GM12878 (cell line): Measurements from ENCODE around the gene GSG1L.

Source experiments
- ATF3 ChIP-seq: IDR thresholded peaks from 2 replicates; pipeline ENCODE4 v1.6.1; 2011; ENCODE audit warnings: low read depth, mild to moderate bottlenecking, low read length, moderate library complexity, borderline replicate concordance; ENCODE audit errors: extremely low read depth
- CBFB ChIP-seq: IDR thresholded peaks from 2 replicates; pipeline ENCODE4 v1.6.1; 2016; ENCODE audit warnings: antibody characterized with exemption, low read depth
- CHD1 ChIP-seq: IDR thresholded peaks from 2 replicates; pipeline ENCODE4 v1.6.1; 2012; ENCODE audit warnings: low read depth, low read length, improper control_type of control experiment
- CREB1 ChIP-seq: IDR thresholded peaks from 2 replicates; pipeline ENCODE4 v1.6.1; 2012; ENCODE audit warnings: low read depth, mild to moderate bottlenecking, inconsistent platforms
- CTCF ChIP-seq, 3 experiments: IDR thresholded peaks in 2 of 3; conservative IDR thresholded peaks in 1 of 3; 2 replicates each; pipeline ENCODE4 v1.5.1; 2011; ENCODE audit warnings: low read depth in 3 of 3, low read length in 3 of 3, mild to moderate bottlenecking in 3 of 3, control low read depth in 2 of 3, moderate library complexity in 2 of 3, inconsistent platforms in 1 of 3, mixed read lengths in 1 of 3; ENCODE audit not compliant: control insufficient read depth in 2 of 3, insufficient read depth in 1 of 3; ENCODE audit errors: extremely low read depth in 1 of 3
- IRF3 ChIP-seq: fragments of 450-650 bp; IDR thresholded peaks from 2 replicates; pipeline ENCODE4 v1.6.1; 2014; ENCODE audit warnings: mild to moderate bottlenecking
- POLR2A ChIP-seq: IDR thresholded peaks from 2 replicates; pipeline ENCODE4 v1.6.1; 2011; ENCODE audit warnings: low read depth, mild to moderate bottlenecking, low read length
- POLR2AphosphoS5 ChIP-seq: IDR thresholded peaks from 2 replicates; pipeline ENCODE4 v1.6.1; 2011; ENCODE audit warnings: mild to moderate bottlenecking, low read length, inconsistent platforms
- SMC3 ChIP-seq: IDR thresholded peaks from 2 replicates; pipeline ENCODE4 v1.6.1; 2011; ENCODE audit warnings: low read length, improper control_type of control experiment, borderline replicate concordance
- SP1 ChIP-seq: IDR thresholded peaks from one replicate; pipeline ENCODE4 v1.6.1; 2011; ENCODE audit warnings: low read depth, low read length
- TF ChIP-seq, protein P1 (sequence below): fragments of 450-650 bp; IDR thresholded peaks from 2 replicates; pipeline ENCODE4 v1.6.1; 2017; ENCODE audit warnings: mild to moderate bottlenecking
- TF ChIP-seq, protein P2 (sequence below): fragments of 150-350 bp; IDR thresholded peaks from 2 replicates; pipeline ENCODE4 v1.6.1; 2014; ENCODE audit warnings: mild to moderate bottlenecking, low read depth, low read length

DNA sequence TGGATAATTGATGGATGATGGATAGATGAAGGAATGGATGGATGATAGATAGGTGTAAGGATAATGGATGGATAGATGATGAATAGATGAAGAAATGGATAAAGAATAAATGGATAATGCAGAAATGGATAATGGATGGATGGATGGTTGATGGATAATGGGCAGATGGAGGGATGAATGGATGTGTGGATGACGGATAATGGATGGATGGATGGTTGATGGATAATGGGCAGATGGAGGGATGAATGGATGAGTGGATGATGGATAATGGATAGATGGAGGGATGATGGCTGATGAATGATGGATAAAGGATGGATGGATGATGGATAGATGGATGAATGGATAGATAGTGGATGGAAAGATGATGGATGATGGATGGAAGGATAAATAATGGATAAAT lies 274.4 kb downstream of the GSG1L start:
- TF ChIP-seq CTCF (IDR thresholded peaks at IDR 0.05 in 2 of 3, conservative IDR thresholded peaks at IDR 0.05 in 1 of 3; ENCODE audit: control insufficient read depth in 2 of 3, extremely low read depth in 1 of 3, insufficient read depth in 1 of 3, low read depth in 3 of 3, low read length in 3 of 3) (no peak), CBFB (no peak), IRF3 (no peak), SMC3 (no peak), POLR2A (no peak), SP1 (no peak), ATF3 (no peak), CHD1 (no peak), POLR2AphosphoS5 (no peak), CREB1 (no peak)
- TF ChIP-seq, protein P1, sequence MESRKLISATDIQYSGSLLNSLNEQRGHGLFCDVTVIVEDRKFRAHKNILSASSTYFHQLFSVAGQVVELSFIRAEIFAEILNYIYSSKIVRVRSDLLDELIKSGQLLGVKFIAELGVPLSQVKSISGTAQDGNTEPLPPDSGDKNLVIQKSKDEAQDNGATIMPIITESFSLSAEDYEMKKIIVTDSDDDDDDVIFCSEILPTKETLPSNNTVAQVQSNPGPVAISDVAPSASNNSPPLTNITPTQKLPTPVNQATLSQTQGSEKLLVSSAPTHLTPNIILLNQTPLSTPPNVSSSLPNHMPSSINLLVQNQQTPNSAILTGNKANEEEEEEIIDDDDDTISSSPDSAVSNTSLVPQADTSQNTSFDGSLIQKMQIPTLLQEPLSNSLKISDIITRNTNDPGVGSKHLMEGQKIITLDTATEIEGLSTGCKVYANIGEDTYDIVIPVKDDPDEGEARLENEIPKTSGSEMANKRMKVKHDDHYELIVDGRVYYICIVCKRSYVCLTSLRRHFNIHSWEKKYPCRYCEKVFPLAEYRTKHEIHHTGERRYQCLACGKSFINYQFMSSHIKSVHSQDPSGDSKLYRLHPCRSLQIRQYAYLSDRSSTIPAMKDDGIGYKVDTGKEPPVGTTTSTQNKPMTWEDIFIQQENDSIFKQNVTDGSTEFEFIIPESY, result no peak
- TF ChIP-seq, protein P2, sequence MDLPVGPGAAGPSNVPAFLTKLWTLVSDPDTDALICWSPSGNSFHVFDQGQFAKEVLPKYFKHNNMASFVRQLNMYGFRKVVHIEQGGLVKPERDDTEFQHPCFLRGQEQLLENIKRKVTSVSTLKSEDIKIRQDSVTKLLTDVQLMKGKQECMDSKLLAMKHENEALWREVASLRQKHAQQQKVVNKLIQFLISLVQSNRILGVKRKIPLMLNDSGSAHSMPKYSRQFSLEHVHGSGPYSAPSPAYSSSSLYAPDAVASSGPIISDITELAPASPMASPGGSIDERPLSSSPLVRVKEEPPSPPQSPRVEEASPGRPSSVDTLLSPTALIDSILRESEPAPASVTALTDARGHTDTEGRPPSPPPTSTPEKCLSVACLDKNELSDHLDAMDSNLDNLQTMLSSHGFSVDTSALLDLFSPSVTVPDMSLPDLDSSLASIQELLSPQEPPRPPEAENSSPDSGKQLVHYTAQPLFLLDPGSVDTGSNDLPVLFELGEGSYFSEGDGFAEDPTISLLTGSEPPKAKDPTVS, result no peak
